PC-3 (cell line): ENCODE measurements around the gene MACROD2.

Source experiments
- EZH2 ChIP-seq: fragments of 300-600 bp; sonication (generic); IDR thresholded peaks from one replicate; pipeline ENCODE4 v1.6.1; 2017; ENCODE audit warnings: antibody characterized with exemption, mild to moderate bottlenecking, low read length; ENCODE audit not compliant: unreplicated experiment
- TF ChIP-seq, protein P1 (sequence below): fragments of 300-600 bp; sonication (generic); conservative IDR thresholded peaks from 2 replicates; pipeline ENCODE4 v1.5.1; 2017; ENCODE audit warnings: antibody characterized with exemption, low read depth, mild to moderate bottlenecking, low read length

GRCh38 chr20:15032352-15032622 lies 1037.0 kb downstream of the MACROD2 start:
- TF ChIP-seq, protein P1, sequence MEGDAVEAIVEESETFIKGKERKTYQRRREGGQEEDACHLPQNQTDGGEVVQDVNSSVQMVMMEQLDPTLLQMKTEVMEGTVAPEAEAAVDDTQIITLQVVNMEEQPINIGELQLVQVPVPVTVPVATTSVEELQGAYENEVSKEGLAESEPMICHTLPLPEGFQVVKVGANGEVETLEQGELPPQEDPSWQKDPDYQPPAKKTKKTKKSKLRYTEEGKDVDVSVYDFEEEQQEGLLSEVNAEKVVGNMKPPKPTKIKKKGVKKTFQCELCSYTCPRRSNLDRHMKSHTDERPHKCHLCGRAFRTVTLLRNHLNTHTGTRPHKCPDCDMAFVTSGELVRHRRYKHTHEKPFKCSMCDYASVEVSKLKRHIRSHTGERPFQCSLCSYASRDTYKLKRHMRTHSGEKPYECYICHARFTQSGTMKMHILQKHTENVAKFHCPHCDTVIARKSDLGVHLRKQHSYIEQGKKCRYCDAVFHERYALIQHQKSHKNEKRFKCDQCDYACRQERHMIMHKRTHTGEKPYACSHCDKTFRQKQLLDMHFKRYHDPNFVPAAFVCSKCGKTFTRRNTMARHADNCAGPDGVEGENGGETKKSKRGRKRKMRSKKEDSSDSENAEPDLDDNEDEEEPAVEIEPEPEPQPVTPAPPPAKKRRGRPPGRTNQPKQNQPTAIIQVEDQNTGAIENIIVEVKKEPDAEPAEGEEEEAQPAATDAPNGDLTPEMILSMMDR, result no peak
- TF ChIP-seq EZH2, result no peak
